ENCODE measurements around the gene CXADR.

DNA sequence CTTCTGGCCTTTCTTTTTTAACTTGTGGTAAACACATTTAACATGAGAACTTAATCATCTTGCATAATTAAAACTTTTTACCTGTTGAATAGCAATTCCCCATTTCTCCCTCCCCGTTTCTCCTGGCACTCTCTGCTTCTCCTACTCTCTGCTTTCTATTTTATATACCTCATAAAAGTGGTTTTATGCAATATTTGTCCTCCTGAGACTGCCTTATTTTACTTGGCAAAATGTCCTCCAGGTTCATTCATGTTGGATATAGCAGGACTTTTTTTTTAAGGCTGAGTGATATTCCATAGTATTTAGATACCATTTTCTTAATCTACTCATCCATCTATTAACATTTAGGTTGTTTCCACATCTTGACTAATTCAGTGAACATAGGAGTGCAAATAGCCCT, 64.9 kb downstream of the CXADR start:
- TF ChIP-seq, protein P1, sequence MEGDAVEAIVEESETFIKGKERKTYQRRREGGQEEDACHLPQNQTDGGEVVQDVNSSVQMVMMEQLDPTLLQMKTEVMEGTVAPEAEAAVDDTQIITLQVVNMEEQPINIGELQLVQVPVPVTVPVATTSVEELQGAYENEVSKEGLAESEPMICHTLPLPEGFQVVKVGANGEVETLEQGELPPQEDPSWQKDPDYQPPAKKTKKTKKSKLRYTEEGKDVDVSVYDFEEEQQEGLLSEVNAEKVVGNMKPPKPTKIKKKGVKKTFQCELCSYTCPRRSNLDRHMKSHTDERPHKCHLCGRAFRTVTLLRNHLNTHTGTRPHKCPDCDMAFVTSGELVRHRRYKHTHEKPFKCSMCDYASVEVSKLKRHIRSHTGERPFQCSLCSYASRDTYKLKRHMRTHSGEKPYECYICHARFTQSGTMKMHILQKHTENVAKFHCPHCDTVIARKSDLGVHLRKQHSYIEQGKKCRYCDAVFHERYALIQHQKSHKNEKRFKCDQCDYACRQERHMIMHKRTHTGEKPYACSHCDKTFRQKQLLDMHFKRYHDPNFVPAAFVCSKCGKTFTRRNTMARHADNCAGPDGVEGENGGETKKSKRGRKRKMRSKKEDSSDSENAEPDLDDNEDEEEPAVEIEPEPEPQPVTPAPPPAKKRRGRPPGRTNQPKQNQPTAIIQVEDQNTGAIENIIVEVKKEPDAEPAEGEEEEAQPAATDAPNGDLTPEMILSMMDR (IDR thresholded peaks at IDR 0.05), result no peak
- TF ChIP-seq POLR2AphosphoS5 (IDR thresholded peaks at IDR 0.05), result no peak
- TF ChIP-seq POLR2A (IDR thresholded peaks at IDR 0.05), result no peak
- TF ChIP-seq EP300 (IDR thresholded peaks at IDR 0.05; ENCODE audit: low read depth), result no peak
